Measurements from ENCODE around the gene EDARADD. TPM values are rescaled to one million over a fixed set of nuclear protein-coding genes. Genes with fewer than 3 reads are reported as not detected.
A peak's percentile ranks its signal among the peaks of the same experiment; 100 is the strongest.

EDARADD gene
- total RNA-seq, 1 experiment from 2014 or later = 0.30 TPM

- intact Hi-C loops (cut with micrococcal nuclease) = no loop called here
- no TSS peak for BruUV-seq (replicated peaks)
- H4K20me1 ChIP-seq (ENCODE audit: insufficient read depth) = no peaks in the 10 kb centered on the region
- no peak overlapping the region for H3K27ac ChIP-seq (ENCODE audit: low read depth, low read length)
- no peaks in the 10 kb centered on the region for H3K4me1 ChIP-seq (ENCODE audit: control insufficient read depth in 1 of 2, insufficient read depth in 2 of 2, low read length in 2 of 2)
- ChIA-PET CTCF (no interaction called here), RAD21 (ENCODE audit: low non-redundant PET in 1 of 2, low total read pairs in 2 of 2, uncharacterized antibody in 2 of 2, unreplicated experiment in 2 of 2) (no interaction called here), POLR2A (no interaction called here)
- H3K27me3 ChIP-seq (ENCODE audit: insufficient read depth, low read length) = no peaks in the 10 kb centered on the region
- no peak overlapping the region for H3K4me2 ChIP-seq (ENCODE audit: low read length)
- no peaks in the 10 kb centered on the region for H3K9me2 ChIP-seq (ENCODE audit: insufficient read depth)
- ATAC-seq (peak; percentile 57; the same call in 1 of the 2 replicates), DNase-seq (ENCODE audit: low read depth, low spot score) (no peak)
- no peak overlapping the region for H3K4me3 ChIP-seq (replicated peaks in 1 of 2; ENCODE audit: low read depth in 1 of 2, low read length in 2 of 2)
- no peak overlapping the region for H2AFZ ChIP-seq (ENCODE audit: low read depth, low read length, poor library complexity, severe bottlenecking)
- no peaks in the 10 kb centered on the region for H3K79me2 ChIP-seq (ENCODE audit: insufficient read depth, low read length)
- H3K36me3 ChIP-seq (ENCODE audit: control insufficient read depth in 1 of 2, insufficient read depth in 2 of 2, low read length in 2 of 2) = no peaks in the 10 kb centered on the region
- no peak overlapping the region for H3K9ac ChIP-seq (ENCODE audit: low read length)
- TF ChIP-seq JUND (IDR thresholded peaks at IDR 0.05) (no peak), EGR1 (IDR thresholded peaks at IDR 0.05; ENCODE audit: low read depth) (no peak), CTCF (IDR thresholded peaks at IDR 0.05 in 2 of 3, conservative IDR thresholded peaks at IDR 0.05 in 1 of 3; ENCODE audit: borderline replicate concordance in 1 of 3, insufficient read depth in 1 of 3, low read depth in 2 of 3, low read length in 2 of 3) (peak in 2 of 3 experiments; percentile 20 to 32; a peak in 2 of 6 replicates), SIN3A (IDR thresholded peaks at IDR 0.05; ENCODE audit: low read depth) (no peak)
- H3K9me3 ChIP-seq (ENCODE audit: control insufficient read depth in 1 of 2, insufficient read depth in 1 of 2, low read depth in 1 of 2, low read length in 2 of 2) = no peaks in the 10 kb centered on the region
Observed at GRCh38 chr1:236509647-236510401, 115.7 kb downstream of the EDARADD start.

- ChIA-PET CTCF (no interaction called here), RAD21 (ENCODE audit: low non-redundant PET in 1 of 2, low total read pairs in 2 of 2, uncharacterized antibody in 2 of 2, unreplicated experiment in 2 of 2) (no interaction called here), POLR2A (no interaction called here)
- H3K9ac ChIP-seq (ENCODE audit: low read length) = no peak overlapping the region
- H4K20me1 ChIP-seq (ENCODE audit: insufficient read depth) = no peaks in the 10 kb centered on the region
- H3K9me2 ChIP-seq (ENCODE audit: insufficient read depth) = no peaks in the 10 kb centered on the region
- H3K4me2 ChIP-seq (ENCODE audit: low read length) = no peak overlapping the region
- H3K27ac ChIP-seq (ENCODE audit: low read depth, low read length) = no peak overlapping the region
- no peaks in the 10 kb centered on the region for H3K9me3 ChIP-seq (ENCODE audit: control insufficient read depth in 1 of 2, insufficient read depth in 1 of 2, low read depth in 1 of 2, low read length in 2 of 2)
- intact Hi-C loops (cut with micrococcal nuclease) = no loop called here
- no peaks in the 10 kb centered on the region for H3K79me2 ChIP-seq (ENCODE audit: insufficient read depth, low read length)
- ATAC-seq = no peak
- no peaks in the 10 kb centered on the region for H3K4me1 ChIP-seq (ENCODE audit: control insufficient read depth in 1 of 2, insufficient read depth in 2 of 2, low read length in 2 of 2)
- no peak overlapping the region for H2AFZ ChIP-seq (ENCODE audit: low read depth, low read length, poor library complexity, severe bottlenecking)
- no TSS peak for BruUV-seq (replicated peaks)
- no peaks in the 10 kb centered on the region for H3K27me3 ChIP-seq (ENCODE audit: insufficient read depth, low read length)
- no peak for DNase-seq (ENCODE audit: low read depth, low spot score)
- no peaks in the 10 kb centered on the region for H3K36me3 ChIP-seq (ENCODE audit: control insufficient read depth in 1 of 2, insufficient read depth in 2 of 2, low read length in 2 of 2)
- no peak overlapping the region for H3K4me3 ChIP-seq (replicated peaks in 1 of 2; ENCODE audit: low read depth in 1 of 2, low read length in 2 of 2)
- TF ChIP-seq ZBTB33 (IDR thresholded peaks at IDR 0.05; ENCODE audit: extremely low read depth, insufficient replicate concordance, low read length) (no peak), CBX3 (IDR thresholded peaks at IDR 0.05; ENCODE audit: low read depth) (no peak), EZH2 (IDR thresholded peaks at IDR 0.05) (no peak), POLR2A (IDR thresholded peaks at IDR 0.05; ENCODE audit: borderline replicate concordance, extremely low read depth, insufficient read depth, insufficient read length) (no peak), RAD21 (IDR thresholded peaks at IDR 0.05; ENCODE audit: low read depth) (no peak), ELF1 (IDR thresholded peaks at IDR 0.05; ENCODE audit: borderline replicate concordance, low read depth) (no peak), SRF (IDR thresholded peaks at IDR 0.05; ENCODE audit: low read depth) (no peak), CTCF (IDR thresholded peaks at IDR 0.05 in 2 of 3, conservative IDR thresholded peaks at IDR 0.05 in 1 of 3; ENCODE audit: borderline replicate concordance in 1 of 3, insufficient read depth in 1 of 3, low read depth in 2 of 3, low read length in 2 of 3) (no peak), YY1 (IDR thresholded peaks at IDR 0.05; ENCODE audit: extremely low read depth, insufficient replicate concordance, low read depth, low read length) (no peak)
Observed at GRCh38 chr1:236511735-236512418, 117.8 kb downstream of the EDARADD start.

Measured in HCT116 (cell line).